GM08714 (cell line): Measurements from ENCODE around the gene CTSH.

Source experiments
- H3K4me3 ChIP-seq: fragments of 200-500 bp; sonication (Bioruptor generic); 2 replicates; pipeline ENCODE4 v1.5.1; 2014; ENCODE audit warnings: mild to moderate bottlenecking, low read length, inconsistent platforms
- ZNF274 ChIP-seq: IDR thresholded peaks from 2 replicates; pipeline ENCODE4 v1.6.1; 2012; ENCODE audit warnings: mild to moderate bottlenecking, low read depth, low read length

CTSH gene

GRCh38 chr15:78927077-78927790 lies 17.6 kb downstream of the CTSH start:
- H3K4me3 ChIP-seq = no peak overlapping the region
- TF ChIP-seq ZNF274 = no peak

DNA sequence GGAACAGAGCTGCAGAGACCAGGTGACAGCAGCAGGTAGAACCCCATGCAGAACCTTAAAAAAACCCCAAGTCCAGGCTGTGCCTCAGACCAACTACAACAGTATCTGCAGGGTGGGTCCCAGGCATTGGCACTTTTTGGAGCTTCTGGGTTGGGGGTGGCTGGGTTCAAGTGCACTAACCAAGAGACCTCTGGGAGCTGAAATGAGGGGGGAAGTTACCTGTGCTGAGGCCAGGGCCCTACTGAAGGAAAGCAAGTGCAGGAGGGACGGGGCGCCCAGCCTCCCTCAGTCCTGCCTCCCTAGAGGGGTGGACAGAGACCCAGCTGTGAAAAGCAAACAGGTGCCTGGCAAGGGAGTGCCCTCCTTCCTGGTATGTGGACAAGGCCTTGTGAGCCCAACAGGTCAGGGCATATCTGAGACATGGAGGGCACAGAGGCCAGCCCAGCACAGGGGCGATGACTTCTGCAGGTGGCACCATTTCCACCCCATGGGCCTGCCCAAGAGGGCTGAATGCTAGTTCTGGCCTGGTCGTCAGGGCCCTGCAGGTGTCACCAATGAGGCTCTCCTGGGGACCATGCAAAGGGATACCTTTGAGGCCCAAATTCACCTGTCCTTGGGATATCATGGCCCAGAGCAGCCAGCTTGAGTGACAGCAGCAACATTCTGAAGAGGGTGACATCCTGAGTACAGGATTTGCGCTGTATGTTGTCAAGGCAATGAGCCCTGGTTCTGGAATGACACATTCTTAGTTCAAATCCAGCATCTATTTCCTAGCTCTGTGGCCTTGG lies 18.7 kb downstream of the CTSH start:
- no peak for TF ChIP-seq ZNF274
- no peak overlapping the region for H3K4me3 ChIP-seq

GRCh38 chr15:78925076-78925624 lies 19.7 kb downstream of the CTSH start:
- no peak overlapping the region for H3K4me3 ChIP-seq
- no peak for TF ChIP-seq ZNF274

GRCh38 chr15:78923480-78924360 lies 21.1 kb downstream of the CTSH start:
- H3K4me3 ChIP-seq = no peak overlapping the region
- TF ChIP-seq ZNF274 = no peak

- no peak overlapping the region for H3K4me3 ChIP-seq
- no peak for TF ChIP-seq ZNF274
Observed at GRCh38 chr15:78923015-78923414, 21.8 kb downstream of the CTSH start.

GRCh38 chr15:78922527-78922926 lies 22.3 kb downstream of the CTSH start:
- no peak overlapping the region for H3K4me3 ChIP-seq
- TF ChIP-seq ZNF274 = no peak

GRCh38 chr15:78921940-78922339 lies 22.9 kb downstream of the CTSH start:
- H3K4me3 ChIP-seq = no peak overlapping the region
- no peak for TF ChIP-seq ZNF274

- no peak overlapping the region for H3K4me3 ChIP-seq
- no peak for TF ChIP-seq ZNF274
Observed at GRCh38 chr15:78921517-78921916, 23.3 kb downstream of the CTSH start.

DNA sequence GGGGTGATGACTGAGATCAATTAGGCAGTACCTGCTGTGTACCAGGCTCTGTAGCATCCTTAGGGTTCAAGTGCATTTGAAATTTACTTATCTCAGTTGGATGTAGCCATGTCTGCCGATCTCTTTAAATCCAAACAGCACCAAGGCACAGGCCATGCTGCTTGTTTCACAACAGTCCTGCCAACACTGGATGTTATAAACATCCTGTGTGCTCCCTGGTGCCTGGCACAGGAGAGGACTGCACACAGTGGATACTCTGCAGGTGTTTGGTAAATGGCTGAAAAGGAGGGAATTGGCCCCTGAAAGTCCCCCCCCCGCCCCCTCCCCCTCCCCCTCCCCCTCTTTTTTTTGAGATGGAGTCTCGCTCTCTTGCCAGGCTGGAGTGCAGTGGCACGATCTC lies 27.0 kb downstream of the CTSH start:
- no peak overlapping the region for H3K4me3 ChIP-seq
- no peak for TF ChIP-seq ZNF274

GRCh38 chr15:78916088-78916487 lies 28.8 kb downstream of the CTSH start:
- no peak overlapping the region for H3K4me3 ChIP-seq
- no peak for TF ChIP-seq ZNF274

DNA sequence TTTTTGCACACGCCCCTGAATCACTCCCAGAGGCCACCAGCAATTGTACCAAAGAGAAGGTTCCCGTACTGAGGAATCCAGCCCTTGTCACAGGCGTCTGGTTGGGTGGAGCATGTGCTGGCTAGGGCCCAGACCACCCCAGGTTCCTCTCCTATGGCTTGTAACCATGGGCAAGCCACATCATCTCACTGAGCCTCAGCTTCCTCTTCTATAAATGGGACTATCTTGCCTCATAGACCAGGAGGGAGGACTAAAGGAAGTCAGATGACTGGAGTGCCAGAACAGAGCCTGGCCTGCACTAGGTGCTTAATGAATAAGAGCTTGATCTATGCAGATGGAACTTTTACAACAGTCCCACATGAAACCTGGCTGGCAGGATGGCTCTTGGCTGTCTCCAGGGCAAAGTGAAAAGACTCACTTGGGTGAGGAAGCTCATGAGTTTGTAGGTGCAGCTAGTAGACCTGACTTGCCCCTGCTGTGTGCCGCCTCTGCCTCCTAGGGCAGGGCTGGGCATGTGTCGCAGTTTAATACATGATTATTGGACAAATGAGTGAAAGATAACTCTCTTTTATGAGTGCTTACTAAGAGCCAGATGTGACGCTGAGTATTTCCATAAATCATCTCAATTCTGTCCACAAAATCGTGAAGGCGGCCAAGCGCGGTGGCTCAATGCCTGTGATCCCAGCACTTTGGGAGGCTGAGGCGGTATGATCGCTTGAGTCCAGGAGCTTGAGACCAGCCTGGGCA lies 29.3 kb downstream of the CTSH start:
- no peak for TF ChIP-seq ZNF274

GRCh38 chr15:78914027-78914764 lies 30.6 kb downstream of the CTSH start:
- H3K4me3 ChIP-seq = no peak overlapping the region
- TF ChIP-seq ZNF274 = no peak

More for the DNA sequence above, 29.3 kb downstream of the CTSH start:
- no peak overlapping the region for H3K4me3 ChIP-seq

GRCh38 chr15:78913012-78913411 lies 31.8 kb downstream of the CTSH start:
- no peak for TF ChIP-seq ZNF274

More at GRCh38 chr15:78913012-78913411, 31.8 kb downstream of the CTSH start:
- H3K4me3 ChIP-seq = no peak overlapping the region
